HG02610 (cell line): ENCODE results near the gene SH2D3A.
A peak's percentile ranks its signal among the peaks of the same experiment; 100 is the strongest.
"Not testable (repeated sequence)": the region's sequence is repeated elsewhere in the genome, so short reads cannot be mapped to it uniquely, and the experiment has no call there.

Experiments used
- ATAC-seq: cut with Tn5 transposase; IDR thresholded peaks from one replicate; pipeline ENCODE4 v1.9.1; 2021; ENCODE audit warnings: mild to moderate bottlenecking, moderate library complexity; ENCODE audit not compliant: unreplicated experiment

Gene SH2D3A

DNA sequence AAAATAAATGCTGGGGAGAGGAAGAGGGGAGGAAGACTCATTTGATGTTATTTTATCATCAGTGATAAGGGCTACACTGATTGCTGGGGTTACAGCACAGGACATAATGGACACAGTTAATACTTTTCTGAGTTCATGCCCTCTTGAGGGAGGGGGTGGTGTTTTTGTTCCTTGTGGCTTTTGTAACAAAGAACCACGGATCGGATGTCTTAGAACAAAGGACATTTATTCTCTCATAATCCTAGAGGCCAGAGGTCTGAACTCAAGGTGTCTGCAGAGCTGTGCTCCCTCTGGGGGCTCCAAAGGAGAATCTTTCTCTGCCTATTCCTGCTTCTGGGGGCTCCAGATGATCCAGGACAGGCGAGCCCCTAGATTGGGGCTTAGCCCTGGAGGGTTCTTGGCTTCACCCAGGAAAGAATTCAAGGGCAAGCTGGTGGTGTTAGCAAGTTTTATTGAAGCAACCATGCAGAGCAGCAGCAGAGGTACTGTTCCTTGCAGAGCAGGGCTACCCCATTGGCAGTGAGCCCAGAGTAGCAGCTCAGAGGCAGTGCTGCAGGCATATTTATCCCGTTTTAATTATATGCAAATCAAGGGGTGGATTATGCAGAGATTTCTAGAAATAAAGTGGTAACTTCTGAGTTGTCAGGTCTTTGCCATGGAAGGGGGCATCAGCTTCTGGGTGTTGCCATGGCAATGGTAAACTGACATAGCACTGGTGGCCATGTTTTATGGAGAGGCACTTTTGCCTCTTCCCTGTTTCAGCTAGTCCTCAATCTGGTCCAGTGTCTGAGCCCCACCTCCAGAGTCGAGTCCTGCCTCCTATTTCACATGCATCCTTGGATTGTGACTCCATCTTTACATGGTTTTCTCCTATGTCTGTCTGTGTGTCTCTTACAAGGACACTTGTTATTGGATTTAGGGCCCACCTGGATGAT, 23.2 kb upstream of the SH2D3A start:
- no peak for ATAC-seq

DNA sequence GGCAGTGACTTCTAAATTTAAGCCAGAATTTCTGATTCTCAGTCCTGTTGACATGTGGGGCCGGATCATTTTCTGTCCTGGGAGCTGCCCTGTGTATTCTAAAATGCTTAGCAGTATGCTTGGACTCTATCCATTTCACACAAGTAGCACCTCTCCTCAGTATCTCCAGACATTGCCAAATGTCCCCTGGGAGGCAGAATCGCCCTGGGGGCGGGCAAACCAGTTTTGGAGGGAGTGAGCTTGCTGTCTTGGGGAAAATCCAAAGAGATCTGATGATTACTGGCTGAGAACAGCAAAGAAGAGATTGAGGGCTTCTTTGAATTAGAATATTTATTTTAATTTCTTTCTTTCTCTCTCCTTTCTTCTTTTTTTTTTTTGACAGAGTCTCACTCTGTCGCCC, 21.7 kb upstream of the SH2D3A start:
- ATAC-seq, result no peak

- ATAC-seq, result no peak
Observed at GRCh38 chr19:6787393-6787792, 20.2 kb upstream of the SH2D3A start.

- no peak for ATAC-seq
Observed at GRCh38 chr19:6779206-6779605, 12.0 kb upstream of the SH2D3A start.

- ATAC-seq, result no peak
Observed at GRCh38 chr19:6778386-6778785, 11.2 kb upstream of the SH2D3A start.

GRCh38 chr19:6777434-6777833, 10.2 kb upstream of the SH2D3A start:
- no peak for ATAC-seq

DNA sequence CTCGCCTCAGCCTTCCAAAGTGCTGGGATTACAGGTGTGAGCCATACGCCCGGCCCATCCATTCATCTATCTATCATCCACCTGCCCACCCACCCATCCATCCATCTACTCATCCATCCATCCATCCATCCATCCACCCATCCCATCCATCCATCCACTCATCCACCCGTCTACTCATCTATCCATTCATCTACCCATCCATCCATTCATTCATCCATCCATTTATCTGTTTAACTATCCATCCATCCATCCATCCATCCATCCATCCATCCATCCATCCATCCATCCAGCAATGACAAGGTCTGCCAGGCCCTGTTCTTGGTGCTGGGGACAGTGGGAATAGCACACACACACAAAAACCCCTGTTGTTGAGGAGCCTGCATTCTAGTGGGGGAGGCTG, 9.8 kb upstream of the SH2D3A start:
- ATAC-seq, result no peak

DNA sequence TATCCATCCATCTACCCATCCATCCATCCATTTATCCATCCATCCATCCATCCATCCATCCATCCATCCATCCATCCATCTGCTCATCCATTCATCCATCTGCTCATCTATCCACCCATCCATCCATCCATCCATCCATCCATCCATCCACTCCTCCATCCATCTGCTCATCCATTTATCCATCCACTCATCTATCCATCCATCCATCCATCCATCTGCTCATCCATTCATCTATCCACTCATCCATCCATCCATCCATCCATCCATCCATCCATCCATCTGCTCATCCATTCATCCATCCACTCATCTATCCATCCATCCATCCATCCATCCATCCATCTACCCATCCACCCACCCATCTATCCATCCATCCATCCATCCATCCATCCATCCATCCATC, 8.8 kb upstream of the SH2D3A start:
- not testable (repeated sequence) for ATAC-seq

DNA sequence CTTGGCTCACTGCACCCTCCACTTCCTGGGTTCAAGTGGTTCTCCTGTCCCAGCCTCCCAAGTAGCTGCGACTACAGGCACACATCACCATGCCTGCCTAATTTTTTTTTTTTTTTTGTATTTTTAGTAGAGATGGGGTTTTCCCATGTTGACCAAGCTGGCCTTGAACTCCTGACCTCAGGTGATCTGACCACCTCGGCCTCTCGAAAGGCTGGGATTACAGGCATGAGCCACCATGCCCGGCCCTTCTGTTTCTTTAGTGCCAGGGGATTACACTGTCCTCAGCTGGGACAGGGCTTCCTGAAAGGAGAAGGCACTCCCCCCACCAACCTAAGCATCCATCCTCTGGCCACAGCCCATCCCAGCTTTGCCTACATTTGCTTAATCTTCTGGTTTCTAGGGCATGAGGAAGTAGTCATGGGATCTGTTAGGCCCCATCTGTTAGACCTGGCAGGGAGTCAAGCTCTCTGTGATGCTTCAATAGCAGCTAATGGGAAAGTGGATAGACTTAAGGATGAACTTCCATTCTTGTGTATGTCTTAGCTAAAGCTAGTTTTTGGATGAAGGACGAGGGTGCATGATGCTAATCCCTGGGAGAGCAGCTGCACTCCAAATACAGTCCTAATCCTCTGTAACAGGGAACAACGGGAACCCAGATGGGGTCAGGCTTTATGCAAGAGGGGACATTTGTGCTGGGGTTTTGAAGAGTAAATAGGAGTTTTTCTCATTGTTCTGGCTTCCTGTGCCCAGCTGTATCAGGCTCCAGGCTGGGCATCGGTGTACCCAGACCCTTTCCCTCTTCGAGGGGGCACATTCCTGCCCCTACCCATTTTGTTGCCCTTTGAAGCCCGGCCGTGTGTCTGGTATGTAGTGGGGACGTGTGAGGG, 7.8 kb upstream of the SH2D3A start:
- no peak for ATAC-seq

GRCh38 chr19:6773323-6773931, 6.2 kb upstream of the SH2D3A start:
- ATAC-seq, result no peak

GRCh38 chr19:6772866-6773322, 5.7 kb upstream of the SH2D3A start:
- no peak for ATAC-seq

DNA sequence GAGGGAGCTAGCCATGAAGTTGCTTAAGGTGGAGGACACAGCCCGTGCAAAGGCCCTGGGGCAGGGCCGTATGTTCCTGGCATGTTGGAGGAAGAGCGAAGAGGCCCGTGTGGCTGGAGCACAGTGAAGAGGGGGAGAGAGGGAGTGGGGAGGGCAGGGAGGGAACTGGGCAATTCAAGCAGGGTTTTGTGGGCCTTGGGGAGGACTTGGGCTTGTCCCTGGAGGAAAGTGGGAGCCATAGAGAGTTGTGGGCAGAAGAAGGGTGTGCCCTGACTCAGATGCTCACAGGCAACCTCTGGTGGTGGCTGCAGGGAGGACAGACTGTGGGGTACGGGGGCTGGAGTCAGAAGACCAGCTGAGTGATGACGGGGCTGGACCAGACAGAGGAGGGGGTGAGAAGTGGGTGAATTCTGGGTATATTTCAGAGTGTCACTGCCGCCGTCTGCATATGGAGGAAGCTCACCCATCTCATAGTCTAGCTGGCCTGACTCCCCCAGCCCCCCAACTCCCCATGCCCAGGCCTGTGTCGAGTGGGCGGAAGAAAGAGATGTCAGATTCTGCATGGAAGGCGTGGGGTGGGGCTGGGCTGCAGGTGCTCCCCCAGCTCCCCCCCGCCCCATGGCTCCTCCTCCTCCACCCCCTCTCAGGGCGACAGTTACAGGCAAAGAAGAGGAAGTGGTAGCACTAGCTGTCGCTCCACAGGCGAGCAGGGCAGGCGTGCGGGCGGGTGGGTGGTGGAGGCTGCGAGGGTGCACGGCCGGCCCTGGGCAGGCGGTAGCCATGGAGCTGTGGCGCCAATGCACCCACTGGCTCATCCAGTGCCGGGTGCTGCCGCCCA, 5.0 kb upstream of the SH2D3A start, which contains the start of gene VAV1:
Gene VAV1, plus strand, starts transcription at position 681 of the 838 bp plus-strand sequence. Its CDS starts 100 bp downstream, at position 781.
- ATAC-seq, result peak; percentile 36

- not testable (repeated sequence) for ATAC-seq
Observed at GRCh38 chr19:6771648-6772027, 4.4 kb upstream of the SH2D3A start.

GRCh38 chr19:6769006-6769619, 1.9 kb upstream of the SH2D3A start:
- ATAC-seq, result no peak

DNA sequence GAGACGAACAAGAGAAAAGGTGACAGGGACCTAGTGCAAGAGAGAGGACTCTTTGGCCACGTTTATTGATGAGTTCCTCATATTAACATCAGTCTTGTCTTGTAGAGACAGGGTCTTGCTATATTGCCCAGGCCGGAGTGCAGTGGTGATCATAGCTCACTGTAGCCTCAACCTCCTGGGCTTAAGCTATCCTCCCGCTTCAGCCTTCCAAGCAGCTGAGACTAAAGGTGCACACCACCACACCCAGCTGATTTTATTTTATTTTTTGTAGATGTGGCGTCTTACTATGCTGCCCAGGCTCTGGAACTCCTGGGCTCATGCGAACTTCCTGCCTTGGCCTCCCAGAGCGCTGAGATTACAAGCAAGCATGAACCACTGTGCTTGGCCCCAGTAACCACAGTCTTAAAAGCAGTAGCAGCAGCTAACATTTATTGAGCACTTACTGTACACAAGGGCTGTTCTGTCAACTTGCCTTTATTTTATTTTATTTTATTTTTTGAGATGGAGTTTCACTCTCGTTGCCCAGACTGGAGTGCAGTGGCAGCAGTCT, 1.1 kb upstream of the SH2D3A start:
- ATAC-seq, result no peak

- peak; percentile 7 for ATAC-seq
Observed at GRCh38 chr19:6767081-6767356, 216 bp downstream of the SH2D3A start.

DNA sequence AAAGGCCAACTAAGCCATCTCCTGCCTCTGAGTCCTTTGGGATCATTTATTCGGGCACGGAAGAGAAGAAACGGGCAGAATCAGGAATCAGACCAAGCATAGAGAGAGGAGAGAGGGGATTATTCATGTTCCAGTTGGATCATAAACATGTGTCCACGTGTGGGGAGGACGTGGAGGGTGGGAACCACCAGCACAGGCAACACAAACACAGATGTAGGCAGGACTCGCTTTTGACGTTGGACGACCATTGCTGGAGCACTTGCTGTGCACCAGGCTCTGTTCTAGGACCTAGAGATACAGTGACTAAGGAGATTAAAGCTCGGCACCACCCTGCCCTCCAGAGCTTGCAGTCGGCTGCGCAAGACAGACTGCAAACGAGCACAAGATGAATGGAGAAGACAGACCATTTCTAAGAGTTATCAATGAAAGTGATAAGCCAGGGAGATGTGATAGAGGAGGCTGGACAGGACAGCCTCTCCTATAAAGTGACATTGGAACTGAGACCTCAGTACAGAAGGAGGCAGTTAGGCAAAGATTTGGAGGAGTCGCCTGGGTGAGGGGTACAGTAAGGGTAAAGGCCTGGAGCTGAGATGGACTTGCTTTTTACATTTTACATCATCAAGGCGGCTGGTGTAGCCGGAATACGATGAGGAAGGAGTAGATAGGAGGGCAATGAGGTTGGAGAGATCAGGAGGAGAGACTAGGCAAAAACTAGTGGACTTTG, 716 bp downstream of the SH2D3A start:
- no peak for ATAC-seq

DNA sequence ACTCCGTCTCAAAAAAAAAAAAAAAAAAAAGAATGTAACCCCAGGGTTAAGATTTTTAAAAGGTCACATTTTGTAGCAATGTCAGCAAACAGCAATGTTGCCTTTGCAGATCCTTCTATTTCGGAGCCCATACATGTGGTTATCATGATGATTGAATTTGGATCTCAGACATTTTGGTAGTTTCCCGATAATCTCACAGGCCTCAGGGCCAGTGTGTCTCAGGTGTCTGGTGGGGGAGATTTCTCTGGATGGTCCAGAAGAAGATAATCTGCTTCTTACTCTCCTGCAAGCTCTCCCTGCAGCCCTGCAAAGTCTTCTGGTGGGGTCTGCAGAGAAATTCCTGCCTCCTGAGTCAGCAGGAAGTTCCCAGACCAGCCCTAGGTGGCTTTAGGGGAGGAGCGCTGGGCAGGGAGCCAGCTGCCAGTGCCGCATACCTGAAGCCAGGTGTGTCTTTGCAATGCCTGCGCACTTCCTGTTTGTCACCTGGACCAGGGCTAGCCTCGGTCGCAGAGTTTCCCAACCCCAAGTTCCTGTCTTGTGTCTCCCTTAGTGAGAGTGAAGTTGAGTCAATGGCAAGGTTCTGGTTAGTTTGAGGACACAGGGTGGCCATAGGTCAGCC, 1.4 kb downstream of the SH2D3A start:
- ATAC-seq, result no peak
